Measurements from ENCODE around the gene SH2D1A.
"Not testable (repeated sequence)": the region's sequence is repeated elsewhere in the genome, so short reads cannot be mapped to it uniquely, and the experiment has no call there.

SH2D1A gene
- total RNA-seq: 53.5 to 65.5 (median 60.2) reads per million in 4 donors

- peak in 1 of 5 donors; percentile 75 for DNase-seq
These were observed at the start of gene SH2D1A for GRCh38 chrX:124346117-124346876. Gene SH2D1A (plus strand): TSS chrX:124346563. CDS start chrX:124346643, 80 bp downstream.

DNA sequence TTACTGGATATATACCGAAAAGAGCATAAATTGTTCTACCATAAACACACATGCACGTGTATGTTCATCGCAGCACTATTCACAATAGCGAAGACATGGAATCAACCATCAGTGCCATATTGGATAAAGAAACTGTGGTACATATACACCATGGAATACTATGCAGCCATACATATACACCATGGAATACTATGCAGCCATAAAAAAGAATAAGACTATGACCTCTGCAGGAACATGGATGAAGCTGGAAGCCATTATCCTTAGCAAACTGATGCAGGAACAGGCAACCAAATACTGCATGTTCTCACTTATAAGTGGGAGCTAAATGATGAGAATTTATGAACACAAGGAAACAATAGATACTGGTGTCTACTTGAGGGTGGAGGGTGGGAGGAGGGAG is 47.0 kb upstream of the SH2D1A start:
- not testable (repeated sequence) for DNase-seq

DNA sequence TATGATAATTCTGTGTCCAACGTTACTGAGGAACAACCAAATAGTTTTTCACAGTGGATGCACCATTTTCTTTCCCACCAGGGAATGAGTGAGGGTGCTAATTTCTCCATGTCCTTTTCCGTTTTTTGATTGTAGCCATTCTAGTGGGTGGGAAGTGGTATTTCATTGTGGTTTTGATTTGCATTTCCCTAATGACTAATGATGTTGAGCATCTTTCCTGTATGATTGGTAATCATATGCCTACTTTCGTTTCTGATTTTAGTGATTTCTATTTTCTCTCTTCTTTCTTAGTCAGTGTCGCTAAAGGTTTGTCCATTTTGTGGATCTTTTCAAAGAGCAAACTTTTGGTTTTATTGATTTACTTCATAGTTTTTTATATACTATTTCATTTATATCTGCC is 46.0 kb upstream of the SH2D1A start:
- peak in 1 of 5 donors; percentile 62 for DNase-seq

DNA sequence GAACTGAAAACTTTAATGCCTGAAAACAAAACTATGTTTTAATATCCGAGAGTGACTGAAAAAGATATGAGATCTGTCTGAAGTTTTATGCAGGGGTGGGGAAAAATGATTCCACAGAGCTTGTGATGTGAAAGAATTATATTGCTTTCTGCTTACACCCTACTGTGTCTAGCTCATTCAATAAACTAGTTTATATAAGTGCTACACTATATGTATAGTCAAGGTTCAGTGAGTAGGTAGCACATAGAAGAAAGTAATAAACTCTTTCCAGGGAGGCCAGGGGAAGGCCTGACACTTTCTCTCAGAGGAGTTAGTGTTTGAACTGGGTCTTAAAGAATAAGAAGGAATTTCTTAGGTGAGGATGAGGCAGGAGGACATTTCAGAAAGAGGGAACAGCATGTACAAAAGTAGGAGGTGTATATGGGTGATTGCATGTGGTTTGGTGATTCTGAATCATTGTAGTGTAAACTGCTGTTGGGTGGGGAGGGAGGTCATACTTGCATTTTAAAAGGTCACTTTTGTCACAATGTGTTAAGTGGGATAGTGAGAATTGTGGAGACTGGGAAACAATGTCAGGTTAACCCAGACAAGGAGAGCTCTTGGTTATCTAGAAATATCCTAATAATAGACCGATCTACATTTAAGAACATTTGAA is 39.0 kb upstream of the SH2D1A start:
- DNase-seq: no peak

- no peak for DNase-seq
These were observed 20.6 kb upstream of the SH2D1A start for GRCh38 chrX:124325732-124326131.

- no peak for DNase-seq
These were observed 17.6 kb upstream of the SH2D1A start for GRCh38 chrX:124328765-124329164.

GRCh38 chrX:124332481-124333424 is 13.6 kb upstream of the SH2D1A start, which contains the start of gene TEX13D:
Gene TEX13D (plus strand): TSS chrX:124332660. CDS start chrX:124332918, 258 bp downstream.
- DNase-seq: no peak

DNA sequence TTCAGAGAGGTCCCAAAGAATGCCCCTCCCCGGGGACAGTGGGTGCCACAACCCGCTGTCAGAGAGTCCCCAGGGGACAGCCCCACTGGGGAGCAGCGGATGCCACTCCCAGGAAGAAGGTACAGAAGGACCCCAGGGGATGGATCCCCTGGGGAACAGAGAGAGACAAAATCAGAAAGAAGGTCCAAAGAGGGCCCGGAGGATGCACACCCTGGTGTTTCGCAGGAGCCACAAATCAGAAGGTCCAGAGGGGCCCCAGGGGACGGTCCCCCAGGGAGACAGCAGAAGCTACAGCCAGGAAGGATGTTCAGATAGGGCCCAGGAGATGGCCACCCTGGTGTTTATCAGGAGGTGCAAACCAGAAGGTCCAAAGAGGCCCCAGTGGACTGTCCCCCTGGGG is 12.5 kb upstream of the SH2D1A start:
- no peak for DNase-seq

GRCh38 chrX:124334555-124334954 is 11.8 kb upstream of the SH2D1A start:
- DNase-seq: not testable (repeated sequence)

GRCh38 chrX:124335598-124335997 is 10.8 kb upstream of the SH2D1A start:
- DNase-seq: no peak

DNA sequence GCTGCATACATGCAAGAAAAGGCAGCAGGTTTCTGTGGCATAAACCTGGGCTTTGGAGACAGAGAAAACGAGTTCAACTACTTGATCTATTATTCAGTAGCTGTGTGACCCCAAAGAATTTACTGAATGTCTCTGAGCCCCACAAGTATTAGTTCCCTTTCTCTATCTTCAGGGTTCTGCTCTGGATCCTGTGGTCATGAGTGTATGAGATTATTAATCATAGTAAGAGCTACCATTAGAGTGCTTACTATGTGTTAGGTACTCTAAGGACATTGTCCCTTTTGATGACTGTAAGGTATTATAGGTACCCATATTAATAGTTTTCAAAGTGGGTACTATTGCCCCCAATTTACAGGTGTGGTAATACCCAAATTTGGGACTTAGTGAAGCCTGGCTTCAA is 8.4 kb upstream of the SH2D1A start:
- no peak for DNase-seq

DNA sequence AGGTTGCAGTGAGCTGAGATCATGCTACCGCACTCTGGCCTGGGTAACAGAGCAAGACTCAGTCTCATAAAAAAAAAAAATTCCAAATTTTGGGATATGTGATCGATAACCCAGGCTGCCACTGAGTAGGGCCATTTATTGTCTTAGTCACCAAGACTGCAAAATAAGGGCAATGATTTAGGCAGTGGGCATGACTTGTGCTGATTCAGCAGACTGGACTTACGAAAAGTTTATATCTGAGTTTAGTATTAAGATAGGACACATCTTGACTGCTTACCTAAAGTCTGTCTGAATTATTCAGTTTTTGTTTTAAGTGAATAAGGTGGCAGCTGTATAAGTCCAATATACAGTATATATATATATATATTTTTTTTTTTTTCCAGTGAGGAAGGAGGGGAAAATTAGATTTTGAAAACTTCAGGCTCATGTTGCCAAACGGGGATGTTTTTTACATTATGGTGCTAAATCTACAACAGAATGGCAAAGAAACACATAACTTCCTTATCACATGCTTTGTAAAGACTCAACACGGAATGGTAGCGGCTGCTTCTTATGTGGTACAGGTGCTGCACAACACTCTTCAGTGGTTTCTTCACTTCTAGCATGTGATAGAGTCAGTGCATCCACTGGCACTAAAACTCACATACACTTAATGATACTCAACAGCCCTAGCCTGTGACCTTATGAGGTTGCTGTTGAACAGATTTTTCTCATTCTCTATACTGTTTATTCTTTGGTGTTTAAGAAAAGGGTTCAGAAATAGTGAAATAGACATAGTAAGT is 7.4 kb upstream of the SH2D1A start:
- peak in 3 of 5 donors; percentile 14 to 25 (median 16) for DNase-seq

DNA sequence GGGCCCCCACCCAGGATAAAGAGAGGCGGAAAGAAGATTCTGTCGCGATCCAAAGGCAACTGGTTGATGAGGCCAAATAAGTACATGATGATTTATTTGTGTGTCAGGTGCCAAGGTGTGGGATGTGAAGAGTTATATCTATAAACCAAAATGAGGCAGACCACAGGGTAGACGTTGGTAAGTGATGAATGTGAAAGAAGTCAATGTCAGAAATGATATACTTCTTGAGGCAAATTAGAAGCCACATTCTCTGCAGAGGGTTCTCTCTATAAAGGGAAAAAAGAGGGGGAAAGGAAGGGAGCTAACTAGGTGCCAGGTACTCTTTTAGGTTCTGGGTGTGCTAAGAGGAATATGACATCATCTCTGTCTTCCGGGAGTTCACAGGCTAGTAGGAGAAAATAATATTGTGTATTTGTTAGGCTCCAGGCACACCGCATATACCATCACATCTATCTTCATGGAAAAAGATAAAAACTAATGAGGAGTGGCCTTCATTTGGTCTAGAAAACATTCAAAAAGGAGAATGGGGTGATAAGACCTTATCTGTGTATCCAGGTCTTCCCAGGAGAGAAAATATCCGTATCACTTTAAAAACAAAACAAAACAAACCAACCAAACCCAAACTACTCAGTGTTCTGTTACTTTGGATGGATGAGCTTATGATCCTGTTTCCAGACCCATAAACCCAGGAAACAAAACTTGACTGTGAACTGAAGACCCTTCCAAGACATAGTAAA is 4.8 kb upstream of the SH2D1A start:
- DNase-seq: peak in 1 of 5 donors; percentile 28

- peak in 1 of 5 donors; percentile 55 for DNase-seq
These were observed 4.0 kb upstream of the SH2D1A start for GRCh38 chrX:124342174-124342867.

DNA sequence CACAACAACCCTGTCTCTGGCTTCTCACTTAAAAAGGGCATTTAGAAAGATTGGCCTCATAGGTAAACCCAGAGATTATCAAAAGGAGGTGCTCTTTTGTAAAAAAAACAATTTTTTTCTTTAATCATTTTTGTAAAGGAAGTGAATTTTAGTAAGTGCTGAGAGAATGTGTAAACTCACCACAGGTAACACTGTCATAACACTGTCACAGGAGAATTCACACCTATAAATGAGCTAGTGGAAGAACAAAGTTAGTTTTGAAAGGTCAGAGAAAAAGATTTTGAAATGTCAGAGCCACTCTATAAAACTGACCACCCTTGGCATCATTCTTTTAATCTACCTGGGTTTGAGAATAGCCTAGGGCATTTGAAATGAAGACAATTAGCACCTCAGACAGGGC is 3.3 kb upstream of the SH2D1A start:
- DNase-seq: no peak

DNA sequence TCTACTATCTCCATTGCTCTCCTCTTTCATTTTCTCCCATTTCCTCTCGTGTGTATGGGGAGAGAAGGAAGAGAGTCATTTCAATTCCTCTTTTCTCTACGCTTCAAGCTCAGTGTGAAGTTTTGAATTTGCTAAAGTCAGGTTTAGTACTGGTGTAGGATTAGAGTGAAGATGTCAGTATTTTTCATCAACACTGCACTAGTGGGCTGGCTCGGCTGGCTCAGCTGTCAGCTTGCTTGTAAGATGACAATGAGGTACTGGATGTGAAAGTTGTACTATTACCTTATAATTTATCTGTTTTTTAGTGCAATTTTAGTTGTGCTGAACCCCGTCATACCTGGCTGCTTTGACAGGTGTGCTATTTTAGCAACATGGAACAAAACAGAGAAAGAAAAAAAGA is 2.1 kb upstream of the SH2D1A start:
- no peak for DNase-seq

DNA sequence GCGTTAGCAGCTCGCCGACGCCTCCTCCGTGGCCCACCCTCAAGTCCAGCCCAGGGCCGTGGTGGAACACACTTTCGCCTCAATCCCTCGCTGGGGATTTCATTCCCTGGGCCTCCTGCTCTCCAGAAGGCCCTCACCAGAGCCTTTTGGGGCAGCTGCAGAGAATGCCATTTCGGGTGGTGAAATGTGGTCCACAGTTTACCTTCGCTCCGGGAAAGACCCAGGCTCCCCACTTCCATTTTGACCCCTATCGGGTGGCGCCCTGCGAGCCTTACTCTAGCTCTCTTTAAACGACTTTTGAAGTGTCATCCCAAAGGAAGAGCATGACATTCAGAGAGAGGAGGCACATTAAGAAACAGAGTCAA is 496 bp downstream of the SH2D1A start:
- DNase-seq: no peak

GRCh38 chrX:124347242-124347641 is 879 bp downstream of the SH2D1A start:
- peak in 1 of 5 donors; percentile 32 for DNase-seq

- DNase-seq: no peak
These were observed 1.8 kb downstream of the SH2D1A start for GRCh38 chrX:124348182-124348581.

DNA sequence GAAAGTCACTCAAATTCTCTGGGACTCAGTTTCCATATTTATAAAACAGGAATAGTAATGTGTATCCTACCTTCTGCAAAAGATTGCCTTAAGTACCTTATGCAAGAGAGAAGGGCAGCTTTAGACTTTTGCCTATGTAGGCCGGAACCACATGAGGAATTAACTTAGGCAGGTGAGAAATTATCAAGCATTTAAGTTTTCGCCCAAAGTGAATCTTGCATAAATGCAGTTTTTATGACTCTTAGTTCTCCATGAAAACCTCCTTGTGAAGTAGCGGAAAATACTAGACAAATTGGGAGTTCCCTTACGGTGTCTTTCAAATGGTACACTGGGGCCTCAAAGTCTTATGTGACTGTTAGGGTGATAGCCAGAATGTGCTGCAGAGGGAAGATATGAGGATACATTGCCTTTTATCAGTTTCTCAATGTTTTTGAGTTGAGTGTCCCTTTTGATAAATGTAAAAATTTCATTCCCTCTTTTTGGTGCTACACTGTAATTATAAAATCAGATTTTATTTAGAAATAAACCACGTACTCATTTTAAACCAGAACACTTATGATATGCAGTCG is 2.6 kb downstream of the SH2D1A start:
- peak in 1 of 5 donors; percentile 33 for DNase-seq
